VCaP (cell line): ENCODE data around the gene SPATS2.

Source experiments
- H3K27ac ChIP-seq: fragments of 450-650 bp; 2 replicates; pipeline ENCODE4 v1.5.1; 2017
- CTCF ChIP-seq: fragments of 450-650 bp; conservative IDR thresholded peaks from 2 replicates; pipeline ENCODE4 v1.5.1; 2017; ENCODE audit warnings: mild to moderate bottlenecking, moderate library complexity

The SPATS2 gene

GRCh38 chr12:49552899-49553298 lies 185.6 kb downstream of the SPATS2 start:
- H3K27ac ChIP-seq: no peak overlapping the region
- TF ChIP-seq CTCF: no peak

- H3K27ac ChIP-seq: no peak overlapping the region
- peak; percentile 84 for TF ChIP-seq CTCF
Observed at GRCh38 chr12:49553512-49554088, 186.3 kb downstream of the SPATS2 start.

DNA sequence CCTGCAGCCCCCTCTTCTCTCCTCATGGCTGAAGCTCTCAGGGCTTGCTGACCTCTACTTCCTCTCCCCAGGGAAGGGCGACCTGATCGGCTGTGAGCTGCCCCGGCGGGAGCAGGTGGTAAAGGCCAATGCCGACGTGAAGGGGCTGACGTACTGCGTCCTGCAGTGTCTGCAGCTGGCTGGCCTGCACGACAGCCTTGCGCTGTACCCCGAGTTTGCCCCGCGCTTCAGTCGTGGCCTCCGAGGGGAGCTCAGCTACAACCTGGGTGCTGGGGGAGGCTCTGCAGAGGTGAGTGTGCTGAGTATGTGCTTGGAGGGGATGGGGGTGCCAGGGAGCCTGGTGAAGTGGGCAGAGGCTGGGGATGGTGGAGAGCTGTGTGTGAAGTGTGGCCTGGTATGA lies 187.0 kb downstream of the SPATS2 start:
- no peak overlapping the region for H3K27ac ChIP-seq
- no peak for TF ChIP-seq CTCF

- TF ChIP-seq CTCF: no peak
- no peak overlapping the region for H3K27ac ChIP-seq
Observed at GRCh38 chr12:49555631-49556390, 188.5 kb downstream of the SPATS2 start.

DNA sequence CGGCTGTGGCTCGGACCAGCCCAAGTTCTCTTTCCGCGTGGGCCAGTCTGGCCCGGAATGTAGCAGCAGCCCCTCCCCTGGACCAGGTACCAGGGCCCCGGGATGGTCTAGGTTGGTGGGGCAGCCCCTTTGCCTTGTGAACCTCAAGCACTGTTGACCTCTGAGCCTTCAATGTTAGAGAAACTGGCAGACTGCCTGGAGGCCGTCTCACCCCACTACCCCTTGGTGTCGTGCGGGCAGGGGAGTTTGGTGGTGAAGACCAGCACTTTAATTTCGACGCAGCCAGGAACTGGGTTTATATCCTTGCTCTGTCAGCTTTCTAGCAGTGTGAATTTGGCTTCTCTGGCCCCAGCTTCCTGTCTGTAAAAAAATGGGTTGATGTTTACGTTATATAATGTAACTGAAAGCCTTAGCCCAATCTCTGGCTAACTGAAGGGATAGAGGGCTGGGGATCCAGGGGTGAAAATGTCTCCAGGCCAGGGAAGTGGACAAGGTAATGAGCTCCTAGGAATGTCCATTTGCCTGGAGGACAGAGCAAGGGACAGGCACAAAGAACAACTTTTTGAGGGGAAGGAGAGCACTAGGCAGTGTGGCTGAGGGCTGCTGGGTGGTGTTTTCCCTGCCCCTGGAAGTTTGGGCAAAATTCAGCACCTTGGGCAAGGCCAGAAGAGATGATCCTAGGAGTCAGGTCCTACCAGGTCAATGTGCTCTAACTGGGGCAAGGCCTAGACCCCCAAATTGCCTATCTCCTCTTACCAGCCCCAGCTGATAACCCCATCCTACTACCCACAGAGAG lies 189.3 kb downstream of the SPATS2 start:
- TF ChIP-seq CTCF: no peak
- H3K27ac ChIP-seq: no peak overlapping the region

- no peak for TF ChIP-seq CTCF
- H3K27ac ChIP-seq: no peak overlapping the region
Observed at GRCh38 chr12:49557187-49557916, 190.1 kb downstream of the SPATS2 start.

GRCh38 chr12:49557917-49558215 lies 190.6 kb downstream of the SPATS2 start:
- H3K27ac ChIP-seq: no peak overlapping the region
- peak; percentile 60 for TF ChIP-seq CTCF
